CD14-positive monocyte (primary cell): Measurements from ENCODE around the gene SPTBN5. TPM values are rescaled to one million over a fixed set of nuclear protein-coding genes. Genes with fewer than 3 reads are reported as not detected.

Experiments
- DNase-seq, 3 donors: peaks; one replicate each; pipeline ENCODE4 v3.0.0-alpha.2; 2011 to 2022
- H2AFZ ChIP-seq: 2 replicates; pipeline ENCODE4 v1.6.0; 2012; ENCODE audit warnings: mild to moderate bottlenecking, low read depth, low read length, inconsistent platforms; ENCODE audit not compliant: insufficient read depth, poor library complexity, severe bottlenecking
- H3K27ac ChIP-seq, 2 donors: 1 replicate in 1 of 2; 2 replicates in 1 of 2; pipeline ENCODE4 v1.5.1; 2012 to 2013; ENCODE audit warnings: low read length in 2 of 2, control low read depth in 1 of 2, inconsistent platforms in 1 of 2, low read depth in 1 of 2, mild to moderate bottlenecking in 1 of 2
- H3K27me3 ChIP-seq, 2 donors: one replicate each; pipeline versions ENCODE4 v1.6.0 to v1.6.1; 2011 to 2013; ENCODE audit warnings: low read length in 2 of 2; ENCODE audit not compliant: control insufficient read depth in 2 of 2, insufficient read depth in 2 of 2
- H3K36me3 ChIP-seq, 2 donors: replicated peaks in 1 of 2; 1 replicate in 1 of 2; 2 replicates in 1 of 2; pipeline versions ENCODE4 v1.5.1 to v1.6.1; 2012 to 2013; ENCODE audit warnings: low read length in 2 of 2, control low read depth in 1 of 2, inconsistent platforms in 1 of 2, mild to moderate bottlenecking in 1 of 2; ENCODE audit not compliant: insufficient read depth in 2 of 2, control insufficient read depth in 1 of 2
- H3K4me1 ChIP-seq, 2 donors: 1 replicate in 1 of 2; 2 replicates in 1 of 2; pipeline versions ENCODE4 v1.5.1 to v1.6.1; 2012 to 2013; ENCODE audit warnings: low read length in 2 of 2, control low read depth in 1 of 2, inconsistent platforms in 1 of 2, mild to moderate bottlenecking in 1 of 2, moderate library complexity in 1 of 2; ENCODE audit not compliant: insufficient read depth in 2 of 2, control insufficient read depth in 1 of 2
- H3K4me2 ChIP-seq: replicated peaks from 2 replicates; pipeline ENCODE3; 2012; ENCODE audit warnings: low read length, moderate library complexity, mild to moderate bottlenecking; ENCODE audit not compliant: poor library complexity, severe bottlenecking; ENCODE audit errors: extremely low read depth
- H3K4me3 ChIP-seq, 3 experiments: fragments of 200-600 bp in 1 of 3; sonication (generic) in 1 of 3; replicated peaks in 1 of 3; 1 replicate in 2 of 3; 2 replicates in 1 of 3; pipeline ENCODE4 v1.5.1; 2011 to 2013; ENCODE audit warnings: low read length in 3 of 3, mild to moderate bottlenecking in 3 of 3, control low read depth in 2 of 3, low read depth in 2 of 3, inconsistent platforms in 1 of 3, moderate library complexity in 1 of 3
- H3K79me2 ChIP-seq: 2 replicates; pipeline ENCODE4 v1.6.0; 2012; ENCODE audit warnings: mild to moderate bottlenecking, control low read depth, inconsistent platforms, low read length, moderate library complexity; ENCODE audit not compliant: insufficient read depth
- H3K9ac ChIP-seq: 2 replicates; pipeline ENCODE4 v1.6.0; 2017; ENCODE audit warnings: low read length, mild to moderate bottlenecking; ENCODE audit not compliant: insufficient read depth, poor library complexity, severe bottlenecking
- H3K9me3 ChIP-seq, 2 donors: replicated peaks in 1 of 2; 1 replicate in 1 of 2; 2 replicates in 1 of 2; pipeline versions ENCODE4 v1.5.1 to v1.6.1; 2012 to 2013; ENCODE audit warnings: low read length in 2 of 2, control low read depth in 1 of 2; ENCODE audit not compliant: control insufficient read depth in 1 of 2, insufficient read depth in 1 of 2
- H4K20me1 ChIP-seq: 2 replicates; pipeline ENCODE4 v1.6.0; 2012; ENCODE audit warnings: mild to moderate bottlenecking, low read length, control low read depth, moderate library complexity; ENCODE audit not compliant: insufficient read depth
- H3K27ac Mint-ChIP-seq, 7 donors: one replicate each; pipeline ENCODE4 v1.8.0; 2020; ENCODE audit warnings: mild to moderate bottlenecking in 7 of 7, mixed read lengths in 7 of 7, moderate library complexity in 6 of 7, inconsistent platforms in 2 of 7
- H3K27me3 Mint-ChIP-seq, 3 donors: one replicate each; pipeline ENCODE4 v1.8.0; 2021 to 2022; ENCODE audit warnings: low read depth in 3 of 3, mild to moderate bottlenecking in 3 of 3, mixed read lengths in 3 of 3, moderate library complexity in 3 of 3, inconsistent platforms in 1 of 3
- H3K36me3 Mint-ChIP-seq, 2 donors: one replicate each; pipeline ENCODE4 v1.8.0; 2020; ENCODE audit warnings: mixed read lengths in 2 of 2, inconsistent platforms in 1 of 2, mild to moderate bottlenecking in 1 of 2
- H3K4me1 Mint-ChIP-seq: one replicate; pipeline ENCODE4 v1.8.0; 2020; ENCODE audit warnings: mild to moderate bottlenecking, mixed read lengths
- H3K4me3 Mint-ChIP-seq, 2 donors: one replicate each; pipeline ENCODE4 v1.8.0; 2020; ENCODE audit warnings: mild to moderate bottlenecking in 2 of 2, mixed read lengths in 2 of 2, moderate library complexity in 1 of 2
- H3K9me3 Mint-ChIP-seq, 7 donors: one replicate each; pipeline ENCODE4 v1.8.0; 2020 to 2022; ENCODE audit warnings: mixed read lengths in 7 of 7, mild to moderate bottlenecking in 6 of 7, moderate library complexity in 6 of 7, inconsistent platforms in 2 of 7
- WGBS: methylation state at CpG from one replicate; pipeline ENCODE4 v1.1.5; 2013; ENCODE audit warnings: missing lambda C conversion rate; ENCODE audit not compliant: insufficient coverage; 5-methylcytosine and 5-hydroxymethylcytosine counted together
- intact Hi-C, 2 donors: fragments of 100-400 bp; cut with micrococcal nuclease; formaldehyde crosslinking; loops; one replicate each; pipeline versions ENCODE4 v1.15.0 to v1.15.1; 2023
- polyA plus RNA-seq, 3 donors: library from polyadenylated mRNA; depleted of rRNA in 1 of 3; unstranded in 2 of 3; stranded (reverse) in 1 of 3; fragments of 300-500 nt in 2 of 3; fragments of >200 nt in 1 of 3; fragmentation: Illumina TruSeq in 2 of 3; gene quantifications; 1 replicate in 2 of 3; 2 replicates in 1 of 3; pipeline ENCODE4 v1.2.3, GENCODE V29; 2012 to 2021
- TF ChIP-seq, protein P1 (sequence below): fragments of 200-600 bp; IDR thresholded peaks from one replicate; pipeline ENCODE4 v1.8.0; 2022; ENCODE audit warnings: antibody characterized with exemption, mild to moderate bottlenecking

SPTBN5 gene
- polyA plus RNA-seq, 3 donors = 0.29 TPM; not detected in 2

GRCh38 chr15:41914411-41914810 lies 20.6 kb upstream of the SPTBN5 start:
- H3K27ac Mint-ChIP-seq = peak overlapping the region; percentile 95 to 98 (median 97)

GRCh38 chr15:41913256-41913655 lies 19.4 kb upstream of the SPTBN5 start:
- H2AFZ ChIP-seq = no peak overlapping the region
- TF ChIP-seq, protein P1, sequence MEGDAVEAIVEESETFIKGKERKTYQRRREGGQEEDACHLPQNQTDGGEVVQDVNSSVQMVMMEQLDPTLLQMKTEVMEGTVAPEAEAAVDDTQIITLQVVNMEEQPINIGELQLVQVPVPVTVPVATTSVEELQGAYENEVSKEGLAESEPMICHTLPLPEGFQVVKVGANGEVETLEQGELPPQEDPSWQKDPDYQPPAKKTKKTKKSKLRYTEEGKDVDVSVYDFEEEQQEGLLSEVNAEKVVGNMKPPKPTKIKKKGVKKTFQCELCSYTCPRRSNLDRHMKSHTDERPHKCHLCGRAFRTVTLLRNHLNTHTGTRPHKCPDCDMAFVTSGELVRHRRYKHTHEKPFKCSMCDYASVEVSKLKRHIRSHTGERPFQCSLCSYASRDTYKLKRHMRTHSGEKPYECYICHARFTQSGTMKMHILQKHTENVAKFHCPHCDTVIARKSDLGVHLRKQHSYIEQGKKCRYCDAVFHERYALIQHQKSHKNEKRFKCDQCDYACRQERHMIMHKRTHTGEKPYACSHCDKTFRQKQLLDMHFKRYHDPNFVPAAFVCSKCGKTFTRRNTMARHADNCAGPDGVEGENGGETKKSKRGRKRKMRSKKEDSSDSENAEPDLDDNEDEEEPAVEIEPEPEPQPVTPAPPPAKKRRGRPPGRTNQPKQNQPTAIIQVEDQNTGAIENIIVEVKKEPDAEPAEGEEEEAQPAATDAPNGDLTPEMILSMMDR = no peak
- H3K27me3 ChIP-seq = no peaks in the 10 kb centered on the region
- peaks cover 23% of the 10 kb centered on the region for H3K79me2 ChIP-seq
- no peak overlapping the region for H3K9ac ChIP-seq
- H3K9me3 ChIP-seq = no peaks in the 10 kb centered on the region
- no peak overlapping the region for H3K4me3 ChIP-seq
- H3K36me3 ChIP-seq = peaks cover 28 to 42% of the 10 kb centered on the region in 2 donors
- no CpG with 5 or more reads among the region's 3 CpGs for WGBS
- Mint-ChIP-seq H3K4me1 (peaks cover 60% of the 10 kb centered on the region), H3K9me3 (no peaks in the 10 kb centered on the region), H3K27me3 (peaks cover 0 to 2% (median 0%) of the 10 kb centered on the region in 3 donors), H3K27ac (peak overlapping the region in 6 of 7 donors; percentile 9 to 86 (median 58)), H3K36me3 (peaks cover 56 to 58% of the 10 kb centered on the region in 2 donors), H3K4me3 (no peak overlapping the region)
- no peak overlapping the region for H3K4me2 ChIP-seq
- H3K4me1 ChIP-seq = peaks cover 60 to 61% of the 10 kb centered on the region in 2 donors
- H3K27ac ChIP-seq = peak overlapping the region in 1 of 2 donors; percentile 73
- intact Hi-C loops = no loop called here
- H4K20me1 ChIP-seq = no peaks in the 10 kb centered on the region
- DNase-seq = no peak

More at GRCh38 chr15:41914411-41914810, 20.6 kb upstream of the SPTBN5 start:
- DNase-seq = no peak
- no peak overlapping the region for H3K4me2 ChIP-seq
- no peaks in the 10 kb centered on the region for H3K27me3 ChIP-seq
- no peaks in the 10 kb centered on the region for H3K9me3 Mint-ChIP-seq
- no peaks in the 10 kb centered on the region for H3K27me3 Mint-ChIP-seq
- peaks cover 63 to 65% of the 10 kb centered on the region in 2 donors for H3K4me1 ChIP-seq
- H3K9ac ChIP-seq = no peak overlapping the region
- no peak overlapping the region for H3K4me3 Mint-ChIP-seq
- H2AFZ ChIP-seq = no peak overlapping the region
- TF ChIP-seq, protein P1 = no peak
- peaks cover 65% of the 10 kb centered on the region for H3K4me1 Mint-ChIP-seq
- no peaks in the 10 kb centered on the region for H3K9me3 ChIP-seq
- H3K36me3 ChIP-seq = peaks cover 28 to 41% of the 10 kb centered on the region in 2 donors
- H3K4me3 ChIP-seq = no peak overlapping the region
- peak overlapping the region; percentile 85 to 87 for H3K27ac ChIP-seq
- H4K20me1 ChIP-seq = no peaks in the 10 kb centered on the region
- intact Hi-C loops = loop anchor here in 1 of 2 donors (2.0 kb wide), 1 partner anchor 14 kb away; no protein-coding TSS in a partner anchor
- 79% methylated on average over 4 of the region's 5 CpGs for WGBS
- H3K79me2 ChIP-seq = peaks cover 23% of the 10 kb centered on the region
- peaks cover 56 to 57% of the 10 kb centered on the region in 2 donors for H3K36me3 Mint-ChIP-seq
